Mesendoderm (in vitro differentiated cells): ENCODE measurements around the gene DUOXA1.

ENCODE experiments used
- DNase-seq: peaks from one replicate; pipeline ENCODE4 v3.0.0; 2013
- H2AK5ac ChIP-seq: 2 replicates; pipeline ENCODE4 v1.6.1; 2013; ENCODE audit warnings: low read length, inconsistent platforms
- H2BK120ac ChIP-seq: 2 replicates; pipeline ENCODE4 v1.6.1; 2013; ENCODE audit warnings: low read depth, mild to moderate bottlenecking, low read length, moderate library complexity, mixed read lengths
- H2BK15ac ChIP-seq: replicated peaks from 2 replicates; pipeline ENCODE4 v1.6.1; 2013; ENCODE audit warnings: low read depth, mild to moderate bottlenecking, moderate library complexity
- H2BK5ac ChIP-seq: 2 replicates; pipeline ENCODE4 v1.6.1; 2013; ENCODE audit warnings: low read length, inconsistent platforms
- H3K18ac ChIP-seq: 2 replicates; pipeline ENCODE4 v1.6.1; 2013; ENCODE audit warnings: mild to moderate bottlenecking, low read length, mixed read lengths
- H3K23ac ChIP-seq: one replicate; pipeline ENCODE4 v1.6.1; 2013; ENCODE audit warnings: low read length
- H3K27ac ChIP-seq: 2 replicates; pipeline ENCODE4 v1.5.1; 2013; ENCODE audit warnings: low read depth, mild to moderate bottlenecking, inconsistent platforms, low read length, moderate library complexity
- H3K27me3 ChIP-seq: 2 replicates; pipeline ENCODE4 v1.6.1; 2013; ENCODE audit warnings: low read length, control low read depth, mild to moderate bottlenecking, inconsistent platforms; ENCODE audit not compliant: insufficient read depth, poor library complexity
- H3K36me3 ChIP-seq: 2 replicates; pipeline ENCODE4 v1.6.1; 2013; ENCODE audit warnings: low read length, inconsistent platforms; ENCODE audit not compliant: control insufficient read depth, insufficient read depth
- H3K4ac ChIP-seq: one replicate; pipeline ENCODE4 v1.6.1; 2013; ENCODE audit warnings: low read depth, mild to moderate bottlenecking, low read length, moderate library complexity
- H3K4me1 ChIP-seq: 2 replicates; pipeline ENCODE4 v1.6.1; 2013; ENCODE audit warnings: low read depth, low read length, inconsistent platforms; ENCODE audit not compliant: control insufficient read depth
- H3K4me2 ChIP-seq: 2 replicates; pipeline ENCODE4 v1.6.1; 2013; ENCODE audit warnings: low read length
- H3K4me3 ChIP-seq: 2 replicates; pipeline ENCODE4 v1.5.1; 2013; ENCODE audit warnings: mild to moderate bottlenecking, low read length
- H3K56ac ChIP-seq: one replicate; pipeline ENCODE4 v1.6.1; 2013; ENCODE audit warnings: low read length
- H3K79me1 ChIP-seq: 2 replicates; pipeline ENCODE4 v1.6.1; 2013; ENCODE audit warnings: low read length, inconsistent platforms
- H3K79me2 ChIP-seq: 2 replicates; pipeline ENCODE4 v1.6.1; 2013; ENCODE audit warnings: mild to moderate bottlenecking, low read length; ENCODE audit not compliant: control insufficient read depth, insufficient read depth
- H3K9ac ChIP-seq: 2 replicates; pipeline ENCODE4 v1.6.1; 2013; ENCODE audit warnings: low read length, inconsistent platforms
- H4K5ac ChIP-seq: one replicate; pipeline ENCODE4 v1.6.1; 2013; ENCODE audit warnings: low read length
- H4K8ac ChIP-seq: one replicate; pipeline ENCODE4 v1.6.1; 2013; ENCODE audit warnings: low read depth, mild to moderate bottlenecking, control low read depth, low read length, moderate library complexity
- WGBS: extraction: QIAGEN DNeasy Blood & Tissue Kit; methylation state at CpG from one replicate; pipeline ENCODE4 v1.1.7; 2013; ENCODE audit warnings: low lambda C conversion rate, missing lambda C conversion rate; ENCODE audit not compliant: insufficient coverage; ENCODE audit errors: extremely low coverage; 5-methylcytosine and 5-hydroxymethylcytosine counted together

DUOXA1 gene

GRCh38 chr15:45156744-45157455 lies 27.2 kb upstream of the DUOXA1 start:
- H3K9ac ChIP-seq, result no peak overlapping the region
- no peak overlapping the region for H4K8ac ChIP-seq
- H4K5ac ChIP-seq, result no peak overlapping the region
- no peak for DNase-seq
- WGBS, result no CpG with 5 or more reads among the region's 7 CpGs
- no peak overlapping the region for H2BK5ac ChIP-seq
- no peak overlapping the region for H3K4ac ChIP-seq
- no peak overlapping the region for H3K4me2 ChIP-seq
- no peak overlapping the region for H3K56ac ChIP-seq
- H3K18ac ChIP-seq, result no peak overlapping the region
- no peak overlapping the region for H3K4me3 ChIP-seq
- no peak overlapping the region for H2AK5ac ChIP-seq
- H3K79me1 ChIP-seq, result no peaks in the 10 kb centered on the region
- H3K36me3 ChIP-seq, result no peaks in the 10 kb centered on the region
- no peak overlapping the region for H2BK15ac ChIP-seq
- H3K79me2 ChIP-seq, result no peaks in the 10 kb centered on the region
- H3K27ac ChIP-seq, result no peak overlapping the region
- H2BK120ac ChIP-seq, result no peak overlapping the region
- H3K23ac ChIP-seq, result no peak overlapping the region
- no peaks in the 10 kb centered on the region for H3K27me3 ChIP-seq
- H3K4me1 ChIP-seq, result no peaks in the 10 kb centered on the region

- no peak overlapping the region for H4K5ac ChIP-seq
- H3K9ac ChIP-seq, result no peak overlapping the region
- no peaks in the 10 kb centered on the region for H3K4me1 ChIP-seq
- H3K4me3 ChIP-seq, result no peak overlapping the region
- H3K79me1 ChIP-seq, result no peaks in the 10 kb centered on the region
- no peak overlapping the region for H3K4me2 ChIP-seq
- H2AK5ac ChIP-seq, result no peak overlapping the region
- no peaks in the 10 kb centered on the region for H3K79me2 ChIP-seq
- no peak overlapping the region for H3K18ac ChIP-seq
- no peak overlapping the region for H3K56ac ChIP-seq
- H2BK15ac ChIP-seq, result no peak overlapping the region
- H2BK5ac ChIP-seq, result no peak overlapping the region
- no peak overlapping the region for H2BK120ac ChIP-seq
- H3K27me3 ChIP-seq, result no peaks in the 10 kb centered on the region
- H3K4ac ChIP-seq, result no peak overlapping the region
- no peak for DNase-seq
- no CpG with 5 or more reads among the region's 8 CpGs for WGBS
- no peak overlapping the region for H4K8ac ChIP-seq
- H3K36me3 ChIP-seq, result no peaks in the 10 kb centered on the region
- H3K27ac ChIP-seq, result no peak overlapping the region
- no peak overlapping the region for H3K23ac ChIP-seq
Observed at GRCh38 chr15:45155739-45156138, 26.1 kb upstream of the DUOXA1 start.

GRCh38 chr15:45151998-45152828 lies 22.5 kb upstream of the DUOXA1 start:
- H4K5ac ChIP-seq, result no peak overlapping the region
- no CpG with 5 or more reads among the region's 36 CpGs for WGBS

GRCh38 chr15:45150997-45151396 lies 21.3 kb upstream of the DUOXA1 start:
- no CpG with 5 or more reads among the region's 6 CpGs for WGBS
- Histone ChIP-seq H3K4me1 (peaks cover 2% of the 10 kb centered on the region), H3K4ac (no peak overlapping the region)

More at GRCh38 chr15:45151998-45152828, 22.5 kb upstream of the DUOXA1 start:
- H3K23ac ChIP-seq, result no peak overlapping the region
- H3K27ac ChIP-seq, result no peak overlapping the region
- no peaks in the 10 kb centered on the region for H3K79me2 ChIP-seq
- no peak overlapping the region for H3K56ac ChIP-seq
- H3K9ac ChIP-seq, result no peak overlapping the region
- no peak overlapping the region for H3K4me3 ChIP-seq
- no peak overlapping the region for H2AK5ac ChIP-seq
- H3K36me3 ChIP-seq, result no peaks in the 10 kb centered on the region
- no peak overlapping the region for H2BK15ac ChIP-seq
- H2BK5ac ChIP-seq, result no peak overlapping the region
- H3K4me2 ChIP-seq, result no peak overlapping the region
- H3K4me1 ChIP-seq, result peaks cover 2% of the 10 kb centered on the region
- no peak overlapping the region for H3K4ac ChIP-seq
- H3K27me3 ChIP-seq, result no peaks in the 10 kb centered on the region
- H4K8ac ChIP-seq, result no peak overlapping the region
- H3K18ac ChIP-seq, result no peak overlapping the region
- H2BK120ac ChIP-seq, result no peak overlapping the region
- H3K79me1 ChIP-seq, result no peaks in the 10 kb centered on the region
- DNase-seq, result no peak

GRCh38 chr15:45150481-45150880 lies 20.8 kb upstream of the DUOXA1 start:
- DNase-seq, result no peak
- no peaks in the 10 kb centered on the region for H3K79me1 ChIP-seq
- H2BK15ac ChIP-seq, result no peak overlapping the region
- no peak overlapping the region for H3K27ac ChIP-seq
- no peak overlapping the region for H2AK5ac ChIP-seq
- no peak overlapping the region for H2BK120ac ChIP-seq
- H2BK5ac ChIP-seq, result no peak overlapping the region
- H3K79me2 ChIP-seq, result no peaks in the 10 kb centered on the region
- no peak overlapping the region for H3K56ac ChIP-seq
- no peaks in the 10 kb centered on the region for H3K27me3 ChIP-seq
- no peak overlapping the region for H4K5ac ChIP-seq
- H4K8ac ChIP-seq, result no peak overlapping the region
- no CpG with 5 or more reads among the region's 6 CpGs for WGBS
- no peak overlapping the region for H3K4me2 ChIP-seq
- H3K4me3 ChIP-seq, result no peak overlapping the region
- no peak overlapping the region for H3K4ac ChIP-seq
- peaks cover 2% of the 10 kb centered on the region for H3K4me1 ChIP-seq
- H3K36me3 ChIP-seq, result no peaks in the 10 kb centered on the region
- H3K18ac ChIP-seq, result no peak overlapping the region
- no peak overlapping the region for H3K9ac ChIP-seq
- H3K23ac ChIP-seq, result no peak overlapping the region

More at GRCh38 chr15:45150997-45151396, 21.3 kb upstream of the DUOXA1 start:
- Histone ChIP-seq H3K79me1 (no peaks in the 10 kb centered on the region), H2BK120ac (no peak overlapping the region), H2BK15ac (no peak overlapping the region), H3K27ac (no peak overlapping the region), H3K18ac (no peak overlapping the region), H2BK5ac (no peak overlapping the region), H3K79me2 (no peaks in the 10 kb centered on the region), H3K9ac (no peak overlapping the region), H4K5ac (no peak overlapping the region), H3K4me3 (no peak overlapping the region), H3K56ac (no peak overlapping the region), H3K27me3 (no peaks in the 10 kb centered on the region), H3K23ac (no peak overlapping the region), H4K8ac (no peak overlapping the region), H3K36me3 (no peaks in the 10 kb centered on the region), H2AK5ac (no peak overlapping the region), H3K4me2 (no peak overlapping the region)
- DNase-seq, result no peak
